Measurements from ENCODE around the gene SARDH. TPM values are rescaled to one million over a fixed set of nuclear protein-coding genes. Genes with fewer than 3 reads are reported as not detected.
"Not testable (repeated sequence)": the region's sequence is repeated elsewhere in the genome, so short reads cannot be mapped to it uniquely, and the experiment has no call there.

Gene SARDH
- total and polyA plus RNA-seq, 4 donors = 0.84 to 3.0 (median 2.0) TPM; not detected in 1

- Histone ChIP-seq H3K4me1 (ENCODE audit: control insufficient read depth in 1 of 2, insufficient read depth in 2 of 2, low read length in 2 of 2) (no peaks in the 10 kb centered on the region), H3K36me3 (ENCODE audit: control insufficient read depth in 1 of 2, insufficient read depth in 2 of 2, low read length in 1 of 2) (peaks cover 0 to 7% of the 10 kb centered on the region in 2 donors), H3K4me3 (ENCODE audit: low read length in 2 of 2) (no peak overlapping the region), H3K27me3 (ENCODE audit: control insufficient read depth in 1 of 2, insufficient read depth in 2 of 2, low read length in 1 of 2) (no peaks in the 10 kb centered on the region), H3K27ac (ENCODE audit: low read depth in 1 of 2, low read length in 2 of 2) (no peak overlapping the region), H3K9me3 (ENCODE audit: control insufficient read depth, low read length) (peaks cover 6% of the 10 kb centered on the region)
- DNase-seq = peak; percentile 42 to 75
- WGBS, 2 donors = 93% methylated on average over 25 to 26 of the region's 26 CpGs
- ATAC-seq (ENCODE audit: low FRiP score) = peak; percentile 13
- intact Hi-C loops (cut with DNase I) = no loop called here
Observed at GRCh38 chr9:133771486-133772482, 33.6 kb upstream of the SARDH start.

DNA sequence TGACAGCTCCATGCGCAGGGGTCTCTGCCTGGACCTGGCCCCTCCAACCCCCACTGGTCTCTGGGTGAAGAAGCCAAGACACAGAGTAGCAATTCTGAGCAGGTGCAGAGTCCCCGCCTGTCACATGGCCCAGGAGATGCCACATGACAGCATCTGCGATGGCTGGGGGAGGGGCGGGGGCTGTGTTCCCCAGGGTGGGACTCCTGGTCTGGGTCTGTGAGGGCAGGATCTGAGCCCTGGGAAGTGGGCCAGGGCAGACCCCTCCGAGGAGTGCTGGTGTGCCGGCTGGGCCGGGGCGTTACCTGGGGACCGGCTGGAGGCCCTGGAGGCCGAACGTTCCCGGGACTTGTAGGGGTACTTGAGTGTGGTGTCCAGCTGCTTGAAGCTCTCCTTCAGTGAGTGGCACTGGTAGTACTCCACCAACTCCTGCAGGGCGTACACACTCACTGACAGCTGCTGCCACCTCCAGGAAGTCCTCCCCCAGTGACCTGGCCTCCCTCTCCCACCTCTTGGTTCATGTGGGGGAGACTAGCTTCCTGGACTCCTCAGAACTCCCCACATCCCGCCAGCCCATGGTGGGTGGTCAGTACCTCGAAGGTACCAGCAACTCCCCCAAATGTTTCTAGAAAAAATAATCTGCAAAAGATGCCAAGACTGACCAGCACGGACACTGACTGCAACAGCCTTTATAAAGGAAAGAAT is 32.1 kb upstream of the SARDH start:
- Histone ChIP-seq H3K9me3 (ENCODE audit: control insufficient read depth, low read length) (peaks cover 6% of the 10 kb centered on the region), H3K4me1 (ENCODE audit: control insufficient read depth in 1 of 2, insufficient read depth in 2 of 2, low read length in 2 of 2) (no peaks in the 10 kb centered on the region), H3K27me3 (ENCODE audit: control insufficient read depth in 1 of 2, insufficient read depth in 2 of 2, low read length in 1 of 2) (no peaks in the 10 kb centered on the region), H3K36me3 (ENCODE audit: control insufficient read depth in 1 of 2, insufficient read depth in 2 of 2, low read length in 1 of 2) (peaks cover 0 to 7% of the 10 kb centered on the region in 2 donors), H3K4me3 (ENCODE audit: low read length in 2 of 2) (no peak overlapping the region), H3K27ac (ENCODE audit: low read depth in 1 of 2, low read length in 2 of 2) (no peak overlapping the region)
- ATAC-seq (ENCODE audit: low FRiP score) (no peak), DNase-seq (peak; percentile 32 to 67)
- 92 to 93% methylated on average over 16 of the region's 16 CpGs for WGBS, 2 donors
- intact Hi-C loops (cut with DNase I) = no loop called here

DNA sequence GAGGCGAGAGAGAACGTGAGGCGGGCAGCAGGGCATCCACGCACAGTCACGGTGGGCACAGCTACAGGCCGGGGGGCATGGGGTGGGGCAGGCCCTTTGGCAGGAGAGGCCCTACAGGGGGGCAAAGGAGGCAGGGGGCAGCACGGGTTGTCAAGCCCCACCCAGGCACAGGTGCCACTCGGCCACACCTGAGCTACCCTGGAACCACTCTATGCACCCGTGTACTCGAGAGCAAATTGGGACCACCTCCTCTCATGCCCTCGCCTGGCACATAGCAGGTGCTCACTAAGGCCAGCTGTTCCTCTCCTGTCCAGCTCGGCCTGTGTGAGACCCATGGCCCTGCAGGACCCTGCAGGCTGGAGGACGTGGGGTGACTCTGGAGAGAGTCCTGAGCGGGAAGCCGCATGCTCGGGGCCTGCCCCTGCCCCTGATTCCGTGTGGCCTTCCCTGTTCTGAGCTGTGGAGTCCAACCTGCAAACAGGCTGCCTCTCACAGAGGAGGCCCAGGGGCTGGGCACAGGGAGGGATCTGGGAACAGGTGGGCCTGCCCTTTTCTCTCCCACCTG is 31.4 kb upstream of the SARDH start:
- H3K36me3 ChIP-seq (ENCODE audit: control insufficient read depth in 1 of 2, insufficient read depth in 2 of 2, low read length in 1 of 2) = peaks cover 0 to 7% of the 10 kb centered on the region in 2 donors
- peak; percentile 48 to 63 for DNase-seq
- no peak overlapping the region for H3K4me3 ChIP-seq (ENCODE audit: low read length in 2 of 2)
- no peaks in the 10 kb centered on the region for H3K27me3 ChIP-seq (ENCODE audit: control insufficient read depth in 1 of 2, insufficient read depth in 2 of 2, low read length in 1 of 2)
- ATAC-seq (ENCODE audit: low FRiP score) = peak; percentile 30
- H3K4me1 ChIP-seq (ENCODE audit: control insufficient read depth in 1 of 2, insufficient read depth in 2 of 2, low read length in 2 of 2) = no peaks in the 10 kb centered on the region
- intact Hi-C loops (cut with DNase I) = no loop called here
- WGBS, 2 donors = 92 to 98% methylated on average over 17 of the region's 17 CpGs
- peaks cover 6% of the 10 kb centered on the region for H3K9me3 ChIP-seq (ENCODE audit: control insufficient read depth, low read length)
- H3K27ac ChIP-seq (ENCODE audit: low read depth in 1 of 2, low read length in 2 of 2) = no peak overlapping the region

DNA sequence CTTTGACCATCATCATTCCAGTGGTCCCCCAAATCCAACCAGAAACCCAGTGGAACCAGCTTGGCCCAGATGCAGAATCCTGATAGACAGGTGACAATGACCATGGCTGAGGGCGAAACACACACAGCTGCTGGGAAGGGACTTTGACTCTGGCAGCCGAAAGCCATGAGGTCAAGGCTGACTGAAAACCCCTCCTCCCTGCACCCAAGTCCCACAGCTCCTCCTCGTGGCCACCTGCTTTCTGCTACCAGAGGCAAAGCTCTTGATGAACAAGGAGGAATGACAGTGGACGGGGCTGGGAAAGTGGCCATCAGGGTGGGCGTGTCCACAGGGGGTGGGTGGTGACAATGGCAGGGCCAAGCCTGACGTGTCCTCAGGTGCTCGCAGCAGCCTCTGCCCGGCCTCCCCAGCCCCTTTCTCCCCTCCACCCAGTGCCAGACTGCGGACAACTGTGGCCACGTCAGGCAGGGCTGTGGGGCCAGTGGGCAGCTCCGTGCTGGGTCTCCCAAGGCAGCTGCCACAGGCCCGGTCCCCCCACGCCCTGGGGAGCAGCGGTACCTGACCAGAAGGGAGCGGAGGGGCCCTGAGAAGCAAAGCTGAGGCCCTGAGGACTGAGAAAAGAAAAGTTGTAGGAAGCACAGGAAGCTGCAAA is 30.8 kb upstream of the SARDH start:
- peak; percentile 46 to 64 for DNase-seq
- 91% methylated on average over 15 of the region's 15 CpGs for WGBS, 2 donors
- H3K4me3 ChIP-seq (ENCODE audit: low read length in 2 of 2) = no peak overlapping the region
- no peak overlapping the region for H3K27ac ChIP-seq (ENCODE audit: low read depth in 1 of 2, low read length in 2 of 2)
- ATAC-seq (ENCODE audit: low FRiP score) = peak; percentile 41
- intact Hi-C loops (cut with DNase I) = no loop called here
- H3K36me3 ChIP-seq (ENCODE audit: control insufficient read depth in 1 of 2, insufficient read depth in 2 of 2, low read length in 1 of 2) = peaks cover 0 to 7% of the 10 kb centered on the region in 2 donors
- no peaks in the 10 kb centered on the region for H3K27me3 ChIP-seq (ENCODE audit: control insufficient read depth in 1 of 2, insufficient read depth in 2 of 2, low read length in 1 of 2)
- no peaks in the 10 kb centered on the region for H3K4me1 ChIP-seq (ENCODE audit: control insufficient read depth in 1 of 2, insufficient read depth in 2 of 2, low read length in 2 of 2)
- H3K9me3 ChIP-seq (ENCODE audit: control insufficient read depth, low read length) = peaks cover 2% of the 10 kb centered on the region

DNA sequence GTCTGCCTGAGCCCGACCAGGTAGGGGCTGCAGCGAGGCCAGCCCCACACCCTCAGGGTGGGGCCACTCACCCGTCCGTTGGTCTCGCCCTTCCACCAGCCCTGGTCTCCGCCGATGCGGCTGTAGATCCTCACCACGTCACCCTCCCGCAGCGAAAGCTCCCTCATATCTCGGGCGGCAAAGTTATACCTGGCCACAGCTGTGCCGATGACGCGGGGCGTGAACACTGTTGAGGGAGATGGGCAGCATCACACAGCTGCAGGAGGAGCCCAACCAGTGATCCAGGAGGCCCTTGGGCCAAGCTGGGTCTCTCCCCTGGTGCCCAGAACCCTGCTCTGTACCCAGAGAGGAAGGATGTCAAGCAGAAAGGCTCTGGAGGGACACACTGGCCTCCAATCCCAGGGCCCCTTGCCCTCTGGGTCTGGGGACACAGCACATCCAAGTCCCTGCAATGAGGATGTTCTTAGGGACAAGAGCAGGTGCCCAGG is 30.3 kb upstream of the SARDH start:
- H3K4me1 ChIP-seq (ENCODE audit: control insufficient read depth in 1 of 2, insufficient read depth in 2 of 2, low read length in 2 of 2) = no peaks in the 10 kb centered on the region
- peaks cover 2% of the 10 kb centered on the region for H3K9me3 ChIP-seq (ENCODE audit: control insufficient read depth, low read length)
- 94 to 95% methylated on average over 17 of the region's 17 CpGs for WGBS, 2 donors
- H3K27ac ChIP-seq (ENCODE audit: low read depth in 1 of 2, low read length in 2 of 2) = no peak overlapping the region
- ATAC-seq (ENCODE audit: low FRiP score) (no peak), DNase-seq (peak in 1 of 2 donors; percentile 71)
- no peaks in the 10 kb centered on the region for H3K27me3 ChIP-seq (ENCODE audit: control insufficient read depth in 1 of 2, insufficient read depth in 2 of 2, low read length in 1 of 2)
- intact Hi-C loops (cut with DNase I) = no loop called here
- H3K4me3 ChIP-seq (ENCODE audit: low read length in 2 of 2) = no peak overlapping the region
- peaks cover 0 to 7% of the 10 kb centered on the region in 2 donors for H3K36me3 ChIP-seq (ENCODE audit: control insufficient read depth in 1 of 2, insufficient read depth in 2 of 2, low read length in 1 of 2)

- H3K4me3 ChIP-seq (ENCODE audit: low read length in 2 of 2) = no peak overlapping the region
- no peaks in the 10 kb centered on the region for H3K4me1 ChIP-seq (ENCODE audit: control insufficient read depth in 1 of 2, insufficient read depth in 2 of 2, low read length in 2 of 2)
- no peak for DNase-seq
- peaks cover 0 to 7% of the 10 kb centered on the region in 2 donors for H3K36me3 ChIP-seq (ENCODE audit: control insufficient read depth in 1 of 2, insufficient read depth in 2 of 2, low read length in 1 of 2)
- peaks cover 2% of the 10 kb centered on the region for H3K9me3 ChIP-seq (ENCODE audit: control insufficient read depth, low read length)
- ATAC-seq (ENCODE audit: low FRiP score) = no peak
- intact Hi-C loops (cut with DNase I) = no loop called here
- H3K27me3 ChIP-seq (ENCODE audit: control insufficient read depth in 1 of 2, insufficient read depth in 2 of 2, low read length in 1 of 2) = no peaks in the 10 kb centered on the region
- no peak overlapping the region for H3K27ac ChIP-seq (ENCODE audit: low read depth in 1 of 2, low read length in 2 of 2)
- WGBS, 2 donors = 92 to 100% methylated on average over 1 of the region's 1 CpG
Observed at GRCh38 chr9:133767625-133768024, 29.5 kb upstream of the SARDH start.

DNA sequence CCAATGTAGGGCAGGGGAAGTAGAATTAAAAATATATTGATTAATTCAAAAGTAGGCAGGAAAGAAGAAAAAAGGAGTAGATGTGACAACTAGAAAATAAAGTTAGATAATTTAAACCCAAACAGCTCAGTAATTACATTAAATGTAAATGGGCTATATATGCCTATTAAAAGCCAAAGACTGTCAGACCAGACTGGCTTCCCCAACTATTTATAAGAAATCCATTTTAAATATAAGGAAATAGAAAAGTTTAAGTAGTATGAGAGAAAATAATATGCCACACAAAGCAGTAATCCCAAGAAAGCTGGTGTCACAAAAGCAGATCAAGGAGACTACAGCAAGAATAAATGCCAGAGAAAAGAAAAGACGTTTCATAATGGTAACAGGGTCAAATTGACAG is 28.9 kb upstream of the SARDH start:
- no peak for DNase-seq
- intact Hi-C loops (cut with DNase I) = no loop called here
- Histone ChIP-seq H3K4me1 (ENCODE audit: control insufficient read depth in 1 of 2, insufficient read depth in 2 of 2, low read length in 2 of 2) (no peaks in the 10 kb centered on the region), H3K9me3 (ENCODE audit: control insufficient read depth, low read length) (peaks cover 2% of the 10 kb centered on the region), H3K4me3 (ENCODE audit: low read length in 2 of 2) (no peak overlapping the region), H3K27me3 (ENCODE audit: control insufficient read depth in 1 of 2, insufficient read depth in 2 of 2, low read length in 1 of 2) (no peaks in the 10 kb centered on the region), H3K36me3 (ENCODE audit: control insufficient read depth in 1 of 2, insufficient read depth in 2 of 2, low read length in 1 of 2) (peaks cover 0 to 7% of the 10 kb centered on the region in 2 donors), H3K27ac (ENCODE audit: low read depth in 1 of 2, low read length in 2 of 2) (no peak overlapping the region)
- 94 to 100% methylated on average over 1 of the region's 1 CpG for WGBS, 2 donors
- ATAC-seq (ENCODE audit: low FRiP score) = no peak

DNA sequence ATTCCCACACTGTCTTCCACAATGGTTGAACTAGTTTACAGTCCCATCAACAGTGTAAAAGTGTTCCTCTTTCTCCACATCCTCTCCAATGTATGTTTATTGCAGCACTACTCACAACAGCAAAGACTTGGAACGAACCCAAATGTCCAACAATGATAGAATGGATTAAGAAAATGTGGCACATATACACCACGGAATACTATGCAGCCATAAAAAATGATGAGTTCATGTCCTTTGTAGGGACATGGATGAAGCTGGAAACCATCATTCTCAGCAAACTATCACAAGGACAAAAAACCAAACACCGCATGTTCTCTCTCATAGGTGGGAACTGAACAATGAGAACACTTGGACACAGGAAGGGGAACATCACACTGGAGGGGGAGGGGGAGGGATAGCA is 28.1 kb upstream of the SARDH start:
- DNase-seq; intact Hi-C loops (cut with DNase I); H3K36me3 ChIP-seq (ENCODE audit: control insufficient read depth in 1 of 2, insufficient read depth in 2 of 2, low read length in 1 of 2); H3K27ac ChIP-seq (ENCODE audit: low read depth in 1 of 2, low read length in 2 of 2); H3K4me1 ChIP-seq (ENCODE audit: control insufficient read depth in 1 of 2, insufficient read depth in 2 of 2, low read length in 2 of 2); H3K4me3 ChIP-seq (ENCODE audit: low read length in 2 of 2); ATAC-seq (ENCODE audit: low FRiP score); H3K27me3 ChIP-seq (ENCODE audit: control insufficient read depth in 1 of 2, insufficient read depth in 2 of 2, low read length in 1 of 2); H3K9me3 ChIP-seq (ENCODE audit: control insufficient read depth, low read length): not testable (repeated sequence)
- 76 to 89% methylated on average over 3 of the region's 3 CpGs for WGBS, 2 donors

Data from aorta (tissue), 5 donors.